ENCODE data around the gene SLAMF7.

SLAMF7 gene

GRCh38 chr1:160759740-160760139 lies 20.7 kb downstream of the SLAMF7 start:
- DNase-seq (ENCODE audit: low spot score) (no peak), ATAC-seq (ENCODE audit: low read depth) (no peak)
- Histone ChIP-seq H3K27me3 (ENCODE audit: insufficient read depth, poor library complexity, severe bottlenecking) (no peaks in the 10 kb centered on the region), H3K36me3 (ENCODE audit: low read depth) (no peaks in the 10 kb centered on the region), H3K4me1 (ENCODE audit: insufficient read depth, poor library complexity, severe bottlenecking) (no peaks in the 10 kb centered on the region), H3K27ac (ENCODE audit: poor library complexity, severe bottlenecking) (no peak overlapping the region), H3K4me3 (ENCODE audit: severe bottlenecking) (no peak overlapping the region), H3K9me3 (ENCODE audit: severe bottlenecking) (no peaks in the 10 kb centered on the region)
- TF ChIP-seq CTCF (IDR thresholded peaks at IDR 0.05; ENCODE audit: poor library complexity, severe bottlenecking): no peak

- no peak for ATAC-seq (ENCODE audit: low read depth)
Measured at GRCh38 chr1:160761046-160761445, 22.0 kb downstream of the SLAMF7 start.

GRCh38 chr1:160761886-160762285 lies 22.8 kb downstream of the SLAMF7 start:
- no peak for TF ChIP-seq CTCF (IDR thresholded peaks at IDR 0.05; ENCODE audit: poor library complexity, severe bottlenecking)
- Histone ChIP-seq H3K36me3 (ENCODE audit: low read depth) (no peaks in the 10 kb centered on the region), H3K27ac (ENCODE audit: poor library complexity, severe bottlenecking) (no peak overlapping the region), H3K9me3 (ENCODE audit: severe bottlenecking) (no peaks in the 10 kb centered on the region), H3K4me3 (ENCODE audit: severe bottlenecking) (no peak overlapping the region), H3K4me1 (ENCODE audit: insufficient read depth, poor library complexity, severe bottlenecking) (no peaks in the 10 kb centered on the region), H3K27me3 (ENCODE audit: insufficient read depth, poor library complexity, severe bottlenecking) (no peaks in the 10 kb centered on the region)
- DNase-seq (ENCODE audit: low spot score) (no peak), ATAC-seq (ENCODE audit: low read depth) (peak; percentile 59; the same call in 2 of the 3 replicates)

More at GRCh38 chr1:160761046-160761445, 22.0 kb downstream of the SLAMF7 start:
- no peaks in the 10 kb centered on the region for H3K36me3 ChIP-seq (ENCODE audit: low read depth)
- H3K27ac ChIP-seq (ENCODE audit: poor library complexity, severe bottlenecking): no peak overlapping the region
- H3K4me3 ChIP-seq (ENCODE audit: severe bottlenecking): no peak overlapping the region
- H3K9me3 ChIP-seq (ENCODE audit: severe bottlenecking): no peaks in the 10 kb centered on the region
- no peaks in the 10 kb centered on the region for H3K4me1 ChIP-seq (ENCODE audit: insufficient read depth, poor library complexity, severe bottlenecking)
- TF ChIP-seq CTCF (IDR thresholded peaks at IDR 0.05; ENCODE audit: poor library complexity, severe bottlenecking): no peak
- H3K27me3 ChIP-seq (ENCODE audit: insufficient read depth, poor library complexity, severe bottlenecking): no peaks in the 10 kb centered on the region
- DNase-seq (ENCODE audit: low spot score): no peak

- no peak overlapping the region for H3K27ac ChIP-seq (ENCODE audit: poor library complexity, severe bottlenecking)
- TF ChIP-seq CTCF (IDR thresholded peaks at IDR 0.05; ENCODE audit: poor library complexity, severe bottlenecking): no peak
- no peaks in the 10 kb centered on the region for H3K27me3 ChIP-seq (ENCODE audit: insufficient read depth, poor library complexity, severe bottlenecking)
- no peak for ATAC-seq (ENCODE audit: low read depth)
- no peak for DNase-seq (ENCODE audit: low spot score)
- H3K4me3 ChIP-seq (ENCODE audit: severe bottlenecking): no peak overlapping the region
- no peaks in the 10 kb centered on the region for H3K36me3 ChIP-seq (ENCODE audit: low read depth)
- H3K9me3 ChIP-seq (ENCODE audit: severe bottlenecking): no peaks in the 10 kb centered on the region
- H3K4me1 ChIP-seq (ENCODE audit: insufficient read depth, poor library complexity, severe bottlenecking): peaks cover 7% of the 10 kb centered on the region
Measured at GRCh38 chr1:160763993-160764392, 24.9 kb downstream of the SLAMF7 start.

- Histone ChIP-seq H3K36me3 (ENCODE audit: low read depth) (no peaks in the 10 kb centered on the region), H3K27me3 (ENCODE audit: insufficient read depth, poor library complexity, severe bottlenecking) (no peaks in the 10 kb centered on the region), H3K4me1 (ENCODE audit: insufficient read depth, poor library complexity, severe bottlenecking) (peaks cover 7% of the 10 kb centered on the region), H3K27ac (ENCODE audit: poor library complexity, severe bottlenecking) (no peak overlapping the region), H3K4me3 (ENCODE audit: severe bottlenecking) (no peak overlapping the region), H3K9me3 (ENCODE audit: severe bottlenecking) (no peaks in the 10 kb centered on the region)
- DNase-seq (ENCODE audit: low spot score) (no peak), ATAC-seq (ENCODE audit: low read depth) (peak; percentile 78)
- TF ChIP-seq CTCF (IDR thresholded peaks at IDR 0.05; ENCODE audit: poor library complexity, severe bottlenecking): no peak
Measured at GRCh38 chr1:160767395-160768294, 28.6 kb downstream of the SLAMF7 start.

Measured in RWPE2 (cell line).